HepG2 (cell line): ENCODE measurements around the gene ADGRG6. TPM values are rescaled to one million over a fixed set of nuclear protein-coding genes. Genes with fewer than 3 reads are reported as not detected.
A peak's percentile ranks its signal among the peaks of the same experiment; 100 is the strongest.

Experiments
- FOXM1 ChIP-seq: sonication (generic); formaldehyde crosslinking; IDR thresholded peaks from 2 replicates; pipeline ENCODE4 v1.5.0; 2020; ENCODE audit warnings: missing genetic modification reagents
- KDM3A ChIP-seq: IDR thresholded peaks from 2 replicates; pipeline ENCODE4 v1.6.1; 2018; ENCODE audit warnings: low read depth, missing compliant biosample characterization
- KLF11 ChIP-seq: IDR thresholded peaks from 2 replicates; pipeline ENCODE4 v1.6.1; 2016; ENCODE audit warnings: missing compliant biosample characterization
- KLF15 ChIP-seq: sonication (generic); formaldehyde crosslinking; IDR thresholded peaks from 2 replicates; pipeline ENCODE4 v1.8.1; 2023; ENCODE audit warnings: borderline replicate concordance, mild to moderate bottlenecking, inconsistent platforms, missing genetic modification reagents, mixed read lengths
- KLF6 ChIP-seq: IDR thresholded peaks from 2 replicates; pipeline ENCODE4 v1.8.0; 2016; ENCODE audit warnings: missing biosample characterization, missing genetic modification reagents
- NCOA5 ChIP-seq: sonication (generic); formaldehyde crosslinking; IDR thresholded peaks from 2 replicates; pipeline ENCODE4 v1.4.0; 2020; ENCODE audit warnings: missing genetic modification reagents
- NFKBIZ ChIP-seq: IDR thresholded peaks from 2 replicates; pipeline ENCODE4 v1.6.1; 2018; ENCODE audit warnings: missing genetic modification reagents, missing compliant biosample characterization
- ZBTB3 ChIP-seq: sonication (generic); formaldehyde crosslinking; IDR thresholded peaks from 2 replicates; pipeline ENCODE4 v1.4.0; 2020; ENCODE audit warnings: low read depth, mild to moderate bottlenecking, moderate library complexity, missing genetic modification reagents, borderline replicate concordance
- ZNF263 ChIP-seq: sonication (generic); formaldehyde crosslinking; IDR thresholded peaks from 2 replicates; pipeline ENCODE4 v1.4.0; 2020; ENCODE audit warnings: missing genetic modification reagents
- ZNF333 ChIP-seq: sonication (generic); formaldehyde crosslinking; IDR thresholded peaks from 2 replicates; pipeline ENCODE4 v1.4.0; 2020; ENCODE audit warnings: mild to moderate bottlenecking, missing genetic modification reagents, borderline replicate concordance
- ZNF772 ChIP-seq: sonication (generic); formaldehyde crosslinking; IDR thresholded peaks from 2 replicates; pipeline ENCODE4 v1.5.0; 2020; ENCODE audit warnings: mild to moderate bottlenecking, missing genetic modification reagents
- ZNF878 ChIP-seq: sonication (generic); formaldehyde crosslinking; IDR thresholded peaks from 2 replicates; pipeline ENCODE4 v1.8.1; 2023; ENCODE audit warnings: mild to moderate bottlenecking, missing genetic modification reagents, moderate library complexity
- polyA plus RNA-seq, 8 experiments: library from polyadenylated mRNA; depleted of rRNA in 3 of 8; stranded (reverse) in 7 of 8; unstranded in 1 of 8; fragments of >200 nt; fragmentation: Illumina TruSeq in 4 of 8; extraction: Trizol in 4 of 8; gene quantifications; 2 replicates each; pipeline versions ENCODE4 v1.2.1 to v1.2.3, GENCODE V29; 2011 to 2016; ENCODE audit warnings: low read depth in 4 of 8, missing spikeins in 1 of 8, mixed read lengths in 1 of 8; ENCODE audit not compliant: insufficient read depth in 1 of 8
- total RNA-seq, 5 experiments: library from RNA; depleted of rRNA; stranded (reverse); fragments of >200 nt; fragmentation: Illumina TruSeq; extraction: Trizol; gene quantifications; 2 replicates each; pipeline ENCODE4 v1.2.3, GENCODE V29; 2016; ENCODE audit warnings: low read depth in 1 of 5
- TF ChIP-seq, protein P1 (sequence below): sonication (generic); formaldehyde crosslinking; IDR thresholded peaks from 2 replicates; pipeline ENCODE4 v1.9.0; 2021; ENCODE audit warnings: mild to moderate bottlenecking, missing genetic modification reagents
- TF ChIP-seq, protein P2 (sequence below): sonication (generic); formaldehyde crosslinking; IDR thresholded peaks from 2 replicates; pipeline ENCODE4 v1.4.0; 2020; ENCODE audit warnings: missing genetic modification reagents
- TF ChIP-seq, protein P3 (sequence below): sonication (generic); formaldehyde crosslinking; IDR thresholded peaks from 2 replicates; pipeline ENCODE4 v1.8.1; 2023; ENCODE audit warnings: mild to moderate bottlenecking, missing genetic modification reagents, borderline replicate concordance

The ADGRG6 gene
- total and polyA plus RNA-seq, 2 of the 13 experiments (the other 11 are each of a cell fraction or from before 2014, with no cell fraction given): 129 to 249 TPM

DNA sequence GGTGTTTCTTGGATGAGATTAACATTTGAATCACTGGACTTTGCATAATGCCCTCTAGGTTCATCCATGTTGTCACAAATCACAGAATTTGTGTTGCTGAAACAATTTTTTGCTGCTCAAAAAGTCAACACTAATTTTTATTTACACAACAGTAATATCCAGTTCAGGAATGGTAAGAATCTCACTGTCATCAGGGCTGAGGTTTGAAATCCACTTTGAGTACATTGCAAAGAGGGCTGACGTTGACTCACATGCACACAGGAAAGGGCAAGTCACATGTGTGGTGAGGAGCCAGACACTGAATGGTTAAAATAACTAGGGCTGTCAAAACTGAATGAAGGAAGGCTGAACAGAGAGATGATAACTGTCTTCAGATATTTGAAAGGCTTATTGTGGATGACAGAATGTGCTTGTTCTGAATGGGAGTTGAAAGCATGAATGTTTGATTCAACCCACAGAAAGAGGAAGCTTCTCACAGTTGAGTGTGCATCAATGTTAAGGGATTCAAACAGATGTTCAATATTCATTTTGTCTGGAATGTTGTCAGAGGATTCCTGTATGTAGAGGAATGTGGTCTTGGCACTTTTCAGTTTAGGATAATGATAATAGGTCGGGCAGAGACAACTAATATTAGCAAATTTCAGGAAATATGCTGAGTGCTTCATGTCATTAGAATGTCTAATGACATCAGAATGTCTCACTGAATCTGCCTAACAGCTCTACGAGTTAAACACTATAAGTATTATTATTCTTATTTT lies 3.6 kb upstream of the ADGRG6 start (continued):
- TF ChIP-seq, protein P1, sequence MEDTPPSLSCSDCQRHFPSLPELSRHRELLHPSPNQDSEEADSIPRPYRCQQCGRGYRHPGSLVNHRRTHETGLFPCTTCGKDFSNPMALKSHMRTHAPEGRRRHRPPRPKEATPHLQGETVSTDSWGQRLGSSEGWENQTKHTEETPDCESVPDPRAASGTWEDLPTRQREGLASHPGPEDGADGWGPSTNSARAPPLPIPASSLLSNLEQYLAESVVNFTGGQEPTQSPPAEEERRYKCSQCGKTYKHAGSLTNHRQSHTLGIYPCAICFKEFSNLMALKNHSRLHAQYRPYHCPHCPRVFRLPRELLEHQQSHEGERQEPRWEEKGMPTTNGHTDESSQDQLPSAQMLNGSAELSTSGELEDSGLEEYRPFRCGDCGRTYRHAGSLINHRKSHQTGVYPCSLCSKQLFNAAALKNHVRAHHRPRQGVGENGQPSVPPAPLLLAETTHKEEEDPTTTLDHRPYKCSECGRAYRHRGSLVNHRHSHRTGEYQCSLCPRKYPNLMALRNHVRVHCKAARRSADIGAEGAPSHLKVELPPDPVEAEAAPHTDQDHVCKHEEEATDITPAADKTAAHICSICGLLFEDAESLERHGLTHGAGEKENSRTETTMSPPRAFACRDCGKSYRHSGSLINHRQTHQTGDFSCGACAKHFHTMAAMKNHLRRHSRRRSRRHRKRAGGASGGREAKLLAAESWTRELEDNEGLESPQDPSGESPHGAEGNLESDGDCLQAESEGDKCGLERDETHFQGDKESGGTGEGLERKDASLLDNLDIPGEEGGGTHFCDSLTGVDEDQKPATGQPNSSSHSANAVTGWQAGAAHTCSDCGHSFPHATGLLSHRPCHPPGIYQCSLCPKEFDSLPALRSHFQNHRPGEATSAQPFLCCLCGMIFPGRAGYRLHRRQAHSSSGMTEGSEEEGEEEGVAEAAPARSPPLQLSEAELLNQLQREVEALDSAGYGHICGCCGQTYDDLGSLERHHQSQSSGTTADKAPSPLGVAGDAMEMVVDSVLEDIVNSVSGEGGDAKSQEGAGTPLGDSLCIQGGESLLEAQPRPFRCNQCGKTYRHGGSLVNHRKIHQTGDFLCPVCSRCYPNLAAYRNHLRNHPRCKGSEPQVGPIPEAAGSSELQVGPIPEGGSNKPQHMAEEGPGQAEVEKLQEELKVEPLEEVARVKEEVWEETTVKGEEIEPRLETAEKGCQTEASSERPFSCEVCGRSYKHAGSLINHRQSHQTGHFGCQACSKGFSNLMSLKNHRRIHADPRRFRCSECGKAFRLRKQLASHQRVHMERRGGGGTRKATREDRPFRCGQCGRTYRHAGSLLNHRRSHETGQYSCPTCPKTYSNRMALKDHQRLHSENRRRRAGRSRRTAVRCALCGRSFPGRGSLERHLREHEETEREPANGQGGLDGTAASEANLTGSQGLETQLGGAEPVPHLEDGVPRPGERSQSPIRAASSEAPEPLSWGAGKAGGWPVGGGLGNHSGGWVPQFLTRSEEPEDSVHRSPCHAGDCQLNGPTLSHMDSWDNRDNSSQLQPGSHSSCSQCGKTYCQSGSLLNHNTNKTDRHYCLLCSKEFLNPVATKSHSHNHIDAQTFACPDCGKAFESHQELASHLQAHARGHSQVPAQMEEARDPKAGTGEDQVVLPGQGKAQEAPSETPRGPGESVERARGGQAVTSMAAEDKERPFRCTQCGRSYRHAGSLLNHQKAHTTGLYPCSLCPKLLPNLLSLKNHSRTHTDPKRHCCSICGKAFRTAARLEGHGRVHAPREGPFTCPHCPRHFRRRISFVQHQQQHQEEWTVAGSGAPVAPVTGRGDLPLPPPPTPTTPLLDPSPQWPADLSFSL (CRISPR knock-in tag): peak; percentile 88; the same call in 1 of the 2 replicates
- TF ChIP-seq FOXM1: no peak
- TF ChIP-seq NCOA5: no peak
- peak; percentile 76; the same call in 1 of the 2 replicates for TF ChIP-seq NFKBIZ (CRISPR knock-in tag)
- no peak for TF ChIP-seq KDM3A (CRISPR knock-in tag)
- no peak for TF ChIP-seq ZNF333
- TF ChIP-seq KLF11 (CRISPR knock-in tag): peak; percentile 29; the same call in 1 of the 2 replicates
- TF ChIP-seq ZBTB3 (CRISPR knock-in tag): peak; percentile 35; the same call in 1 of the 2 replicates
- TF ChIP-seq, protein P2, sequence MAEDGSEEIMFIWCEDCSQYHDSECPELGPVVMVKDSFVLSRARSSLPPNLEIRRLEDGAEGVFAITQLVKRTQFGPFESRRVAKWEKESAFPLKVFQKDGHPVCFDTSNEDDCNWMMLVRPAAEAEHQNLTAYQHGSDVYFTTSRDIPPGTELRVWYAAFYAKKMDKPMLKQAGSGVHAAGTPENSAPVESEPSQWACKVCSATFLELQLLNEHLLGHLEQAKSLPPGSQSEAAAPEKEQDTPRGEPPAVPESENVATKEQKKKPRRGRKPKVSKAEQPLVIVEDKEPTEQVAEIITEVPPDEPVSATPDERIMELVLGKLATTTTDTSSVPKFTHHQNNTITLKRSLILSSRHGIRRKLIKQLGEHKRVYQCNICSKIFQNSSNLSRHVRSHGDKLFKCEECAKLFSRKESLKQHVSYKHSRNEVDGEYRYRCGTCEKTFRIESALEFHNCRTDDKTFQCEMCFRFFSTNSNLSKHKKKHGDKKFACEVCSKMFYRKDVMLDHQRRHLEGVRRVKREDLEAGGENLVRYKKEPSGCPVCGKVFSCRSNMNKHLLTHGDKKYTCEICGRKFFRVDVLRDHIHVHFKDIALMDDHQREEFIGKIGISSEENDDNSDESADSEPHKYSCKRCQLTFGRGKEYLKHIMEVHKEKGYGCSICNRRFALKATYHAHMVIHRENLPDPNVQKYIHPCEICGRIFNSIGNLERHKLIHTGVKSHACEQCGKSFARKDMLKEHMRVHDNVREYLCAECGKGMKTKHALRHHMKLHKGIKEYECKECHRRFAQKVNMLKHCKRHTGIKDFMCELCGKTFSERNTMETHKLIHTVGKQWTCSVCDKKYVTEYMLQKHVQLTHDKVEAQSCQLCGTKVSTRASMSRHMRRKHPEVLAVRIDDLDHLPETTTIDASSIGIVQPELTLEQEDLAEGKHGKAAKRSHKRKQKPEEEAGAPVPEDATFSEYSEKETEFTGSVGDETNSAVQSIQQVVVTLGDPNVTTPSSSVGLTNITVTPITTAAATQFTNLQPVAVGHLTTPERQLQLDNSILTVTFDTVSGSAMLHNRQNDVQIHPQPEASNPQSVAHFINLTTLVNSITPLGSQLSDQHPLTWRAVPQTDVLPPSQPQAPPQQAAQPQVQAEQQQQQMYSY (CRISPR knock-in tag): no peak
- peak; percentile 46; the same call in 1 of the 2 replicates for TF ChIP-seq ZNF772
- peak; percentile 78; the same call in 1 of the 2 replicates for TF ChIP-seq KLF6 (CRISPR knock-in tag)
- no peak for TF ChIP-seq KLF15
- TF ChIP-seq ZNF263 (CRISPR knock-in tag): no peak
- peak; percentile 87 for TF ChIP-seq ZNF878
- TF ChIP-seq, protein P3, sequence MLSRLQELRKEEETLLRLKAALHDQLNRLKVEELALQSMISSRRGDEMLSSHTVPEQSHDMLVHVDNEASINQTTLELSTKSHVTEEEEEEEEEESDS (CRISPR knock-in tag): peak; percentile 90; the same call in 1 of the 2 replicates
